ENCODE results near the gene APBA2. TPM values are rescaled to one million over a fixed set of nuclear protein-coding genes. Genes with fewer than 3 reads are reported as not detected.

APBA2 gene
- total RNA-seq, 2 experiments from 2014 or later: 16.2 to 17.2 TPM

- CTCF ChIA-PET: no interaction called here
- POLR2A ChIA-PET: no interaction called here
Observed at GRCh38 chr15:28909958-28910500, 24.3 kb downstream of the APBA2 start.

GRCh38 chr15:28911310-28911931 lies 25.6 kb downstream of the APBA2 start:
- POLR2A ChIA-PET: no interaction called here
- CTCF ChIA-PET: no interaction called here

- ChIA-PET POLR2A (no interaction called here), CTCF (no interaction called here)
Observed at GRCh38 chr15:28912422-28912821, 26.6 kb downstream of the APBA2 start.

GRCh38 chr15:28913171-28913765 lies 27.5 kb downstream of the APBA2 start:
- ChIA-PET POLR2A (no interaction called here), CTCF (no interaction called here)

- POLR2A ChIA-PET: no interaction called here
Observed at GRCh38 chr15:28914046-28914445, 28.3 kb downstream of the APBA2 start.

GRCh38 chr15:28914483-28915023 lies 28.8 kb downstream of the APBA2 start:
- ChIA-PET CTCF (no interaction called here), POLR2A (no interaction called here)

More at GRCh38 chr15:28914046-28914445, 28.3 kb downstream of the APBA2 start:
- CTCF ChIA-PET: no interaction called here

- CTCF ChIA-PET: no interaction called here
- POLR2A ChIA-PET: no interaction called here
Observed at GRCh38 chr15:28915041-28915810, 29.5 kb downstream of the APBA2 start.

- ChIA-PET CTCF (no interaction called here), POLR2A (no interaction called here)
Observed at GRCh38 chr15:28915935-28916334, 30.2 kb downstream of the APBA2 start.

- ChIA-PET CTCF (no interaction called here), POLR2A (no interaction called here)
Observed at GRCh38 chr15:28917791-28918140, 32.0 kb downstream of the APBA2 start.

- POLR2A ChIA-PET: interaction anchor here (1.2 kb wide), 1 partner anchor 73 kb away, joined by 4 read pairs; no protein-coding TSS in a partner anchor
Observed at GRCh38 chr15:28918141-28918983, 32.6 kb downstream of the APBA2 start.

GRCh38 chr15:28919201-28919635 lies 33.4 kb downstream of the APBA2 start:
- POLR2A ChIA-PET: interaction anchor here (1.2 kb wide), 1 partner anchor 72 kb away, joined by 4 read pairs; no protein-coding TSS in a partner anchor
- CTCF ChIA-PET: no interaction called here

More at GRCh38 chr15:28918141-28918983, 32.6 kb downstream of the APBA2 start:
- CTCF ChIA-PET: no interaction called here

GRCh38 chr15:28919679-28920655 lies 34.2 kb downstream of the APBA2 start:
- ChIA-PET POLR2A (interaction anchor here (1.2 kb wide), 1 partner anchor 71 kb away, joined by 4 read pairs; no protein-coding TSS in a partner anchor), CTCF (interaction anchor here (1.4 kb wide), 1 partner anchor 16 kb away, joined by 3 read pairs; no protein-coding TSS in a partner anchor)

GRCh38 chr15:28920781-28921331 lies 35.1 kb downstream of the APBA2 start:
- POLR2A ChIA-PET: interaction anchor here (0.7 kb wide), 1 partner anchor 116 kb away, joined by 3 read pairs; no protein-coding TSS in a partner anchor
- CTCF ChIA-PET: interaction anchor here (0.8 to 1.9 kb wide), 3 partner anchors 10 to 54 kb away, joined by 3 to 6 read pairs (median 3); no protein-coding TSS in a partner anchor

- POLR2A ChIA-PET: interaction anchor here (0.7 kb wide), 1 partner anchor 116 kb away, joined by 3 read pairs; no protein-coding TSS in a partner anchor
- CTCF ChIA-PET: interaction anchor here (0.8 to 1.9 kb wide), 3 partner anchors 9 to 54 kb away, joined by 3 to 6 read pairs (median 3); no protein-coding TSS in a partner anchor
Observed at GRCh38 chr15:28921336-28921735, 35.6 kb downstream of the APBA2 start.

- POLR2A ChIA-PET: interaction anchor here (0.7 kb wide), 1 partner anchor 115 kb away, joined by 3 read pairs; no protein-coding TSS in a partner anchor
- CTCF ChIA-PET: interaction anchor here (1.9 kb wide), 1 partner anchor 53 kb away, joined by 6 read pairs; no protein-coding TSS in a partner anchor
Observed at GRCh38 chr15:28921919-28922706, 36.3 kb downstream of the APBA2 start.

GRCh38 chr15:28922707-28923012 lies 36.9 kb downstream of the APBA2 start:
- CTCF ChIA-PET: interaction anchor here (1.9 kb wide), 1 partner anchor 52 kb away, joined by 6 read pairs; no protein-coding TSS in a partner anchor
- POLR2A ChIA-PET: no interaction called here
